Activated T-cell treated with anti-CD3 and anti-CD28 coated beads for 24 hours (primary cell): ENCODE data around the gene TMEM129.
A peak's percentile ranks its signal among the peaks of the same experiment; 100 is the strongest.

Experiments
- DNase-seq: peaks from one replicate; pipeline ENCODE4 v3.0.0-alpha.2; 2020; ENCODE audit warnings: low read depth

The TMEM129 gene

GRCh38 chr4:1758306-1759121, 37.4 kb upstream of the TMEM129 start:
- no peak for DNase-seq

GRCh38 chr4:1757836-1758235, 36.7 kb upstream of the TMEM129 start:
- DNase-seq = no peak

GRCh38 chr4:1756893-1757779, 36.0 kb upstream of the TMEM129 start:
- DNase-seq = no peak

GRCh38 chr4:1756079-1756478, 35.0 kb upstream of the TMEM129 start:
- no peak for DNase-seq

GRCh38 chr4:1755297-1755696, 34.2 kb upstream of the TMEM129 start:
- no peak for DNase-seq

GRCh38 chr4:1754336-1754735, 33.2 kb upstream of the TMEM129 start:
- no peak for DNase-seq

- DNase-seq = no peak
Observed at GRCh38 chr4:1753697-1754311, 32.7 kb upstream of the TMEM129 start.

GRCh38 chr4:1753294-1753696, 32.2 kb upstream of the TMEM129 start:
- no peak for DNase-seq

- no peak for DNase-seq
Observed at GRCh38 chr4:1752284-1753041, 31.3 kb upstream of the TMEM129 start.

- no peak for DNase-seq
Observed at GRCh38 chr4:1751919-1752283, 30.8 kb upstream of the TMEM129 start.

GRCh38 chr4:1751155-1751918, 30.2 kb upstream of the TMEM129 start:
- DNase-seq = no peak

GRCh38 chr4:1750381-1751154, 29.4 kb upstream of the TMEM129 start:
- no peak for DNase-seq

GRCh38 chr4:1749826-1750225, 28.7 kb upstream of the TMEM129 start:
- DNase-seq = no peak

GRCh38 chr4:1749370-1749769, 28.2 kb upstream of the TMEM129 start:
- DNase-seq = no peak

- peak; percentile 69 for DNase-seq
Observed at GRCh38 chr4:1748465-1748995, 27.4 kb upstream of the TMEM129 start.

GRCh38 chr4:1747603-1747967, 26.5 kb upstream of the TMEM129 start:
- no peak for DNase-seq

GRCh38 chr4:1746919-1747602, 25.9 kb upstream of the TMEM129 start:
- no peak for DNase-seq

- peak; percentile 76 for DNase-seq
Observed at GRCh38 chr4:1746265-1746691, 25.2 kb upstream of the TMEM129 start.

- no peak for DNase-seq
Observed at GRCh38 chr4:1745697-1746096, 24.6 kb upstream of the TMEM129 start.

- no peak for DNase-seq
Observed at GRCh38 chr4:1745165-1745564, 24.0 kb upstream of the TMEM129 start.
